ENCODE results near the gene SPAG16.

DNA sequence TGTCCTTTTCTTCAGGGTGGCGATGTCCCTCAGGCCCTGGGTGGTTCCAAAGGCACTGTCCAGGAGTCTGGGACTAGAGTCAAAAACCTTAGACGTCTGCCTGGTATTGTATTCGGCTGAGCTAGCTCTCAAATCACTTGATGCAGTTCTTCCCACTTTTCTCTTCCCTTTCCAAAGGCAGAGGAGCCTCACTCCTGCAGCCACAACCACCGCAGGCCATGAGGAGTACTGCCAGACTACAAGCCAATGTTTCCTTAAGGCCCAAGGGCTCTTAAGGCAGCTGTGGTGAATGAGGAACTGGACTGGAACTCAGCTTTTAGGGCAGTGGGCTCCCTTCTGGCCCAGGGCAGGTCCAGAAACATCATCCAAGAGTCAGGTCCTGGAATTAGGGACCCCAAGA, 360.7 kb downstream of the SPAG16 start:
- TF ChIP-seq, protein P1, sequence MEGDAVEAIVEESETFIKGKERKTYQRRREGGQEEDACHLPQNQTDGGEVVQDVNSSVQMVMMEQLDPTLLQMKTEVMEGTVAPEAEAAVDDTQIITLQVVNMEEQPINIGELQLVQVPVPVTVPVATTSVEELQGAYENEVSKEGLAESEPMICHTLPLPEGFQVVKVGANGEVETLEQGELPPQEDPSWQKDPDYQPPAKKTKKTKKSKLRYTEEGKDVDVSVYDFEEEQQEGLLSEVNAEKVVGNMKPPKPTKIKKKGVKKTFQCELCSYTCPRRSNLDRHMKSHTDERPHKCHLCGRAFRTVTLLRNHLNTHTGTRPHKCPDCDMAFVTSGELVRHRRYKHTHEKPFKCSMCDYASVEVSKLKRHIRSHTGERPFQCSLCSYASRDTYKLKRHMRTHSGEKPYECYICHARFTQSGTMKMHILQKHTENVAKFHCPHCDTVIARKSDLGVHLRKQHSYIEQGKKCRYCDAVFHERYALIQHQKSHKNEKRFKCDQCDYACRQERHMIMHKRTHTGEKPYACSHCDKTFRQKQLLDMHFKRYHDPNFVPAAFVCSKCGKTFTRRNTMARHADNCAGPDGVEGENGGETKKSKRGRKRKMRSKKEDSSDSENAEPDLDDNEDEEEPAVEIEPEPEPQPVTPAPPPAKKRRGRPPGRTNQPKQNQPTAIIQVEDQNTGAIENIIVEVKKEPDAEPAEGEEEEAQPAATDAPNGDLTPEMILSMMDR (IDR thresholded peaks at IDR 0.05), result no peak
- no peak for TF ChIP-seq ZFX (IDR thresholded peaks at IDR 0.05; ENCODE audit: borderline replicate concordance)

Measured in 22Rv1 (cell line).